ENCODE results near the gene ZFYVE16.
"Not testable (repeated sequence)": the region's sequence is repeated elsewhere in the genome, so short reads cannot be mapped to it uniquely, and the experiment has no call there.

The ZFYVE16 gene

DNA sequence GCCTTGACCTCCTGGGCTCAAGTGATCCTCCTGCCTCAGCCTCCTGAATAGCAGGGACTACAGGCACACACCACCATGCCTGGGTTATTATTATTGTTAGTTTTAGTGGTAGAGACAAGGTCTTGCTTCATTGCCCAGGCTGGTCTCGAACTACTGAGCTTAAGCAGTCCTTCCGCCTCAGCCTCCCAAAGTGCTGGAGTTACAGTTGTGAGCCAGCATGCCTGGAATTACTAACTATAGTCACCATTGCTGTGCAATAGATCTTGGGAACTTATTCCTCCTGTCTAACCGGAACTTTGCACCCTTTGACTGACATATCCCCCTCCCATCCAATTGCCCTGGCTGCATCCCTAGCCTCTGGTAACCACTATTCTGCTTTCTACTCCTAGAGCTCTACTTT is 83.4 kb downstream of the ZFYVE16 start:
- no peak for DNase-seq

DNA sequence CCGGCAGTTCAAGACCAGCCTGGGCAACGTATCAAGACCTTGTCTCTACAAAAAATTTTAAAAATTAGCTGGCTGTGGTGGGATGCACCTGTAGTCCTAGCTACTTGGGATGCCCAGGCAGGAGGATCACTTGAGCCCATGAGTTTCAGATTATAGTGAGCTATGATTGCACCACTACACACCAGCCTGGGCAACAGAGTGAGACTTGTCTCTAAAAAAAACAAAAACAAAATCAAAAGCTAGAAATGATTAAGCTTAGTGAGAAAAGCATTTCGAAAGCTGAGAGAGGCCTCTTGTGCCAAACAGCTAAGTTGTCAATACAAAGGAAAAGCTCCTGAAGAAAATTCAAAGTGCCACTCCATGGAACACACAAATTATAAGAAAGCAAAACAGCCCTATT is 84.9 kb downstream of the ZFYVE16 start:
- DNase-seq = no peak

DNA sequence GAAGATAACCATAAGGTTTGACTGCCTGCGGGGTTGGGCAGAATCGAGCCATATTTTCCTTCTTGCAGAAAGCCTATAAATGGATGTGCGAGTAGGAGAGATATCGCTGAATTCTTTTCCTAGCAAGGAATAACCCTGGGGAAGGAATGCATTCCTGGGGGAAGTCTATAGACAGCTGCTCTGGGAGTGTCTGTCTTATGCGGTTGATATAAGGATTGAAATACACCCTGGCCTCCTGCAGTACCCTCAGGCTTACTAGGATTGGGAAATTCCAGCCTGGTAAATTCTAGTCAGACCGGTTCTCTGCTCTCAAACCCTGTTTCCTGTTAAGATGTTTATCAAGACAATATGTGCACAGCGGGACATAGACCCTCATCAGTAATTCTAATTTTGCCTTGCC is 85.6 kb downstream of the ZFYVE16 start:
- not testable (repeated sequence) for DNase-seq

DNA sequence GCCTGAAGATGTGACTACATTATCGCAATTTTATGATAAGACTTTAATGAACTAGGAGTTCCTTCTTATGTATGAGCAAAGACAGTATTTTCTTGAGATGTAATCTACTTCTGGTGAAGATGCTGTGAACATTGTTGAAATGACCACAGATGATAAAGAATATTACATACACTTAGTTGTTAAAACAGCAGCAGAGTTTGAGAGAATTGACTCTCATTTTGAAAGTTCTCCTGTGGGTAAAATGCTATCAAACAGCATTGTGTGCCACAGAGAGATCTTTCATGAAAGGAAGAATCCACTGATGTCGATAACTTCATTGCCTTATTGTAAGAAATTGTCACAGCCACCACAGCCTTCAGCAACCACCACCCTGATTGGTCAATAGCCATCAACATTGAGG is 88.0 kb downstream of the ZFYVE16 start:
- no peak for DNase-seq

DNA sequence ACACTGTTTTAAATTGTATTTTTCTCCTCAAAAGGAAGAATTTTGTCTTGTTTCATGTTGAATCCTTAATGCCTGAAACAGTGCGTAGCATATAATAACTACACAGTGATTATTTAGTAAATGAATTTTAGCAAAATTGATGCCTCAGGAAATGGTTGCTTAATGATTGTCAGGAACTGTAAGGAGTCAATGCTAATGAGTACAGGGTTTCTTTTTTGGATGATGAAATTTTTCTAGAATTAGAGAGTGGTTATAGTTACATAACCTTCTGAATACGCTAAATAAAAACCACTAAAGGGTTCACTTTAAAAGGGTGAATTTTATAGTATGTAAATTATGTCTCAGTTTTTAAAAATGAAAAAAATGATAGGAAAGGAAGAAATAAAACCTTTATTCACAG is 94.9 kb downstream of the ZFYVE16 start:
- DNase-seq = no peak

DNA sequence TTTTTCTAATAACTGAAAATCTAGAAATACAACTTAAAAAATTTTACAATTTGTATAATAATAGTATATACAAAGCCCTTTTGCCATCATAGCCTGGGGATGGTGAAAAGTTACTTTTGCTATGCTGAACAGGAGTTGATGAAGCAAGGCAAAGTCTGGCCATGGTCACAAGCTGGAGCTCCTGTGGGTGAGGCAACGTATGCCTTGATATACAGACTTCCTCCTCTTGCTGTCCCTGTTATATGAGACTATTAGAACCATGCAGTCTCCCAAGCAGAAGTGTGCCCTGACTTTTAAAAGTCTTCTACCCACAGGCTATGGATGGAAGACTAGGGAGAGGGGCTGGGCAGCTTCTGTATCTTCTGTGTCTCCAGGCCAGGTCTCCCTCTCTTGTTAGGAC is 95.8 kb downstream of the ZFYVE16 start:
- DNase-seq = peak in 1 of 2 donors; percentile 28

DNA sequence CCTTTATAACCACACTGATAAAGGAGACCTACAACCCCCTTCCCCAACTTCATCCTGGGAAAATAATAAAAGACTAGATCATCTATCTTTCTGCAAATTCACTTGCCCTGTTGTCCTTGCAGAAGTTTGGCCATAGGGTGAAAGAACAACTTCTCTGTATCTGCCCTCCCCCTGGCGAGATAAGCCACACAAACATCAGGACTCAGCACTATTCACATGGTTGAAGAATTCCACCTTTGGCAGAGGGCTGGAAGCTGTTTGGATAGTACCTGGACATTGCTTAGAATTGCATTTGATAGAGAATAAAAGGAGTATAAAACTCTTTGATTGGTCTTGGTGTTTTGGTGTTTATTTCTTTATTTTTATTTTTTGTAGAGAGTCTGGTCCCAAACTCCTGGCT is 97.0 kb downstream of the ZFYVE16 start:
- no peak for DNase-seq

DNA sequence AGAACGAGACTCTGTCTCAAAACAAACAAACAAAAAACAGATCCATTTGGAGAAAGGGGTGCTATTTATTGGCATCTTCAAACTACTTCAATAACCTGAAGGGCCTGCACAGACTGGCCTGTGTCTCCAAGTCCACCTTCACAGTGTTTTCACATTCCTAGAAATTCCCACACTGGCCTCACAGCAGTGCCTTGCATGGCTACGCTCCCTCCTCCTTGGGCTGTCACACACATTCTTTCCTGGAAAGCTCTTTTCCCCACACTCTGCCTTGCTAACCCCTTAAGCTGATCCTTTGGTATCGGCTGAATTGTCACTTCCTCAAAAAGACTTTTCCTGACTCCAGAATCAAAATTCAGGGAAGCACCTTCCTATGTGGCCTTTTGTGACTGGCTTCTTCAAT is 99.8 kb downstream of the ZFYVE16 start:
- DNase-seq = no peak

DNA sequence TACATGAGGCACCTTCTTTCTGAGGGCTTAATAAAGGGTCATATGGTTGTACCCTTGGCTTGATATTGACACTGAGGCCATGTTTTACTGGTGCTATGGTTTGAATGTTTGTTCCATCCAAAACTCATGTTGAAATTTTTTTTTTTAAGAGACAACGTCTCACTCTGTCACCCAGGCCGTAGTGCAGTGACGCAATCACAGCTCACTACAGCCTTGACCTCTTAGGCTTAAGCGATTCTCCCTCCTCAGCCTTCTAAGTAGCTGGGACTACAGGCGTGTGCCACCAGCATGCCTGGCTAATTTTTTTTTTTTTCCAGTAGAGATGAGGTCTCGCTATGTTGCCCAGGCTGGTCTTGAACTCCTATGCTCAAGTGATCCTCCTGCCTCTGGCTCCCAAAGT is 101.0 kb downstream of the ZFYVE16 start:
- DNase-seq = no peak

DNA sequence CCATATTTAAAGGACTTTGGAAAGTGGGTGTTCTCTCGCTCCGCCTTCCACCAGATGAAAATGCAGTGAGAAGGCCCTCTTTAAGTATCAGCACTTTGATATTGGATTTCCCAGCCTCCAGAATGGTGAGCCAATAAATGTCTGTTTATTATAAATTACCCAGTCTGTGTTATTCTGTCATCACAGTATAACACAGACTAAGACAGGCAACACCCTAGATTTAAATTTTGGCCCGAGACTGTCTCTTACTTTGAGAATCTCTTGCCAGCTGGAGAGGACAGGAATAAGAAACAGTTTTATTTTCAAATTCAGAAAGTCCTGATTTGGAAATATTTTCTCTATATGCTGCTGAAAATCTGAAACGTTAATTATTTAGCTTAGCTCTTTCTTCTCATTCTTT is 101.5 kb downstream of the ZFYVE16 start:
- DNase-seq = no peak

DNA sequence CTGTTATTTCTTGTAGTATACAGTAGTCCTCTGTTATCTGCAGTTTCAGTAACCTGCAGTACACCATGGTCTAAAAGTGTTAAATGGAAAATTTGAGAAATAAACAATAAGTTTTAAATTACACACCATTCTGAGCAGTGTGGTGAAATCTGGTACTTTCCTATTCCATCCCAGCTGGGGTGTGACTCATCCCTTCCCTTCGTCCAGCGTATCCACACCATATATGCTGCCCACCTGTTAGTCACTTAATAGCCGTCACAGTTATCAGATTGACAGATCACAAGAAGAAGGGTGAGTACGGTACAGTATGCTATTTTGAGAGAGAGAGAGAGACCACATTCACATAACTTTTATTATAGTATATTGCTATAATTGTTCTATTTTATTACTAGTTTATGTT is 109.0 kb downstream of the ZFYVE16 start:
- DNase-seq = no peak

All from CD4-positive, alpha-beta T cell treated with Interleukin-1 beta for 1 hour (primary cell).